Measurements from ENCODE around the gene ITGA3.

ITGA3 gene

DNA sequence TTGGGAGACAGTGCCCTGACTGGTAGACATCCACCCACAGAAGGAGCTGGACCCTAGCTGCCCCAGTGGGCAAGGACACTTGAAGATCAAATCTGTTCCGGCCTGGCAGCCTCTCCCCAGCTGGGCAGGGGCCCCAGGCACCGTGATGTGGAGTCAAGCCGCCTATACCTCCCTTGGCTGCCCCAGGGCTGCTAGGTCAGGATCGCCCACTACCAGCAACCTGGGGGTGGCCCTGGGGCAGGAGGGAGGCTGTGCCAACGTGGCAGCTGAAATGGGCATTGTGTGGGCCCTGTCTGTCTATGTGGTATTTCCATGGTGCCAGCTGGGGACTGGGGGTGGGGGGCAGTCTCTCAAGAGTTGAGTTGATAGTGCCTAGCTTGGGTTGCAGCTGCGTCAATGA, 40.2 kb downstream of the ITGA3 start:
- Histone ChIP-seq H3K9me2 (replicated peaks; ENCODE audit: insufficient read depth, low read length) (no peaks in the 10 kb centered on the region), H4K20me1 (ENCODE audit: low read depth, low read length) (no peaks in the 10 kb centered on the region), H3K79me2 (ENCODE audit: insufficient read depth, low read length) (no peaks in the 10 kb centered on the region), H3K4me2 (ENCODE audit: low read depth, low read length, poor library complexity, severe bottlenecking) (no peak overlapping the region), H3K4me3 (ENCODE audit: insufficient read depth, low read length, poor library complexity, severe bottlenecking) (no peak overlapping the region), H3K9ac (ENCODE audit: low read length) (no peak overlapping the region), H3K27ac (ENCODE audit: low read depth, low read length) (no peak overlapping the region), H3K36me3 (ENCODE audit: low read length) (no peaks in the 10 kb centered on the region), H3K27me3 (ENCODE audit: low read length) (no peaks in the 10 kb centered on the region), H3F3A (ENCODE audit: insufficient read depth) (no peaks in the 10 kb centered on the region), H2AFZ (ENCODE audit: low read depth, low read length, severe bottlenecking) (no peak overlapping the region), H3K9me3 (ENCODE audit: insufficient read depth, low read length) (no peaks in the 10 kb centered on the region)
- TF ChIP-seq EZH2phosphoT487 (conservative IDR thresholded peaks at IDR 0.05; ENCODE audit: low read length) = no peak
- no peak for TF ChIP-seq CTCF (IDR thresholded peaks at IDR 0.05; ENCODE audit: insufficient read depth, low read length, poor library complexity, severe bottlenecking)

- H3K27ac ChIP-seq (ENCODE audit: low read depth, low read length) = no peak overlapping the region
Observed at GRCh38 chr17:50096758-50097157, 40.8 kb downstream of the ITGA3 start.

DNA sequence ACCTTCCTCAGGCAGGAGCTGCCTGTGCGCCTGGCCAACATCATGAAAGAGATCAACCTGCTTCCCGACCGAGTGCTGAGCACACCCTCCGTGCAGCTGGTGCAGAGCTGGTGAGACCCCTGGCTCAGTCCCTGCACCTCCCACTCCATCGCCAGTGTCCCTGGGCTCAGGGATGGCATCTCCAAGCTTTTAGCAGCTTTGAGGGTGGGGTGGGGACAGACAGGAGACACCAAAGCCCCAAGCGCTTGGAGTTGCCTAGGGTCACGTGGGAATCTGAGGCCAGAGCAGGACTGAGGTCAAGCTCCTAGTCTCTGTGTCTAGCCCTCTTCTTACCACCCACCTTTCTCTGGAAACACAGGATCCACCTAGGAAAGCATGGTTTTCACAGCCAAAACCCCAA, 41.5 kb downstream of the ITGA3 start:
- Histone ChIP-seq H3K36me3 (ENCODE audit: low read length) (no peaks in the 10 kb centered on the region), H3K27me3 (ENCODE audit: low read length) (no peaks in the 10 kb centered on the region), H3K9me2 (replicated peaks; ENCODE audit: insufficient read depth, low read length) (no peaks in the 10 kb centered on the region), H3K9ac (ENCODE audit: low read length) (no peak overlapping the region), H3K27ac (ENCODE audit: low read depth, low read length) (no peak overlapping the region), H3K79me2 (ENCODE audit: insufficient read depth, low read length) (no peaks in the 10 kb centered on the region), H3K4me3 (ENCODE audit: insufficient read depth, low read length, poor library complexity, severe bottlenecking) (no peak overlapping the region), H3F3A (ENCODE audit: insufficient read depth) (no peaks in the 10 kb centered on the region), H3K9me3 (ENCODE audit: insufficient read depth, low read length) (no peaks in the 10 kb centered on the region), H4K20me1 (ENCODE audit: low read depth, low read length) (no peaks in the 10 kb centered on the region), H2AFZ (ENCODE audit: low read depth, low read length, severe bottlenecking) (no peak overlapping the region), H3K4me2 (ENCODE audit: low read depth, low read length, poor library complexity, severe bottlenecking) (no peak overlapping the region)
- TF ChIP-seq EZH2phosphoT487 (conservative IDR thresholded peaks at IDR 0.05; ENCODE audit: low read length) = no peak
- no peak for TF ChIP-seq CTCF (IDR thresholded peaks at IDR 0.05; ENCODE audit: insufficient read depth, low read length, poor library complexity, severe bottlenecking)

More at GRCh38 chr17:50096758-50097157, 40.8 kb downstream of the ITGA3 start:
- Histone ChIP-seq H3K79me2 (ENCODE audit: insufficient read depth, low read length) (no peaks in the 10 kb centered on the region), H3K9ac (ENCODE audit: low read length) (no peak overlapping the region), H3K4me2 (ENCODE audit: low read depth, low read length, poor library complexity, severe bottlenecking) (no peak overlapping the region), H3F3A (ENCODE audit: insufficient read depth) (no peaks in the 10 kb centered on the region), H3K9me3 (ENCODE audit: insufficient read depth, low read length) (no peaks in the 10 kb centered on the region), H3K4me3 (ENCODE audit: insufficient read depth, low read length, poor library complexity, severe bottlenecking) (no peak overlapping the region), H2AFZ (ENCODE audit: low read depth, low read length, severe bottlenecking) (no peak overlapping the region), H3K9me2 (replicated peaks; ENCODE audit: insufficient read depth, low read length) (no peaks in the 10 kb centered on the region), H3K36me3 (ENCODE audit: low read length) (no peaks in the 10 kb centered on the region), H3K27me3 (ENCODE audit: low read length) (no peaks in the 10 kb centered on the region), H4K20me1 (ENCODE audit: low read depth, low read length) (no peaks in the 10 kb centered on the region)
- no peak for TF ChIP-seq EZH2phosphoT487 (conservative IDR thresholded peaks at IDR 0.05; ENCODE audit: low read length)
- no peak for TF ChIP-seq CTCF (IDR thresholded peaks at IDR 0.05; ENCODE audit: insufficient read depth, low read length, poor library complexity, severe bottlenecking)

Data from SU-DHL-6 (cell line).